BE2C (cell line): Measurements from ENCODE around the gene PHF12.

ENCODE experiments used
- DNase-seq: peaks from one replicate; pipeline ENCODE4 v3.0.0-alpha.2; 2020
- H3K27me3 ChIP-seq: fragments of 250-450 bp; sonication (Bioruptor Pico); 2 replicates; pipeline ENCODE4 v1.5.1; 2020; ENCODE audit warnings: mild to moderate bottlenecking
- H3K36me3 ChIP-seq: fragments of 250-450 bp; sonication (Bioruptor Pico); 2 replicates; pipeline ENCODE4 v1.5.1; 2020; ENCODE audit warnings: mild to moderate bottlenecking
- H3K4me1 ChIP-seq: fragments of 250-450 bp; sonication (Bioruptor Pico); 2 replicates; pipeline ENCODE4 v1.5.1; 2020
- H3K4me3 ChIP-seq: 2 replicates; pipeline ENCODE4 v1.5.1; 2011; ENCODE audit warnings: low read depth, low read length
- H3K9me3 ChIP-seq: fragments of 250-450 bp; sonication (Bioruptor Pico); 2 replicates; pipeline ENCODE4 v1.5.1; 2020
- CTCF ChIP-seq: IDR thresholded peaks from 2 replicates; pipeline ENCODE4 v1.5.1; 2012; ENCODE audit warnings: mild to moderate bottlenecking, low read depth, low read length

The PHF12 gene

GRCh38 chr17:28856028-28856574 is 95.2 kb downstream of the PHF12 start:
- H3K4me1 ChIP-seq: no peaks in the 10 kb centered on the region
- no peaks in the 10 kb centered on the region for H3K9me3 ChIP-seq
- no peaks in the 10 kb centered on the region; the same call in 1 of the 2 replicates for H3K36me3 ChIP-seq
- DNase-seq: no peak
- H3K27me3 ChIP-seq: no peaks in the 10 kb centered on the region
- peak overlapping the region; percentile 84; the same call in 1 of the 2 replicates for H3K4me3 ChIP-seq
- no peak for TF ChIP-seq CTCF

GRCh38 chr17:28855336-28855679 is 96.0 kb downstream of the PHF12 start:
- Histone ChIP-seq H3K4me3 (peak overlapping the region; percentile 84), H3K27me3 (no peaks in the 10 kb centered on the region), H3K9me3 (no peaks in the 10 kb centered on the region), H3K36me3 (no peaks in the 10 kb centered on the region; the same call in 1 of the 2 replicates), H3K4me1 (no peaks in the 10 kb centered on the region)
- TF ChIP-seq CTCF: no peak
- DNase-seq: no peak
